H9 (cell line): Measurements from ENCODE around the gene CERS6. TPM values are rescaled to one million over a fixed set of nuclear protein-coding genes. Genes with fewer than 3 reads are reported as not detected.

ENCODE experiments used
- DNase-seq: peaks from one replicate; pipeline ENCODE4 v3.0.0-alpha.2; 2017
- H2AFZ ChIP-seq: one replicate; pipeline ENCODE4 v1.6.1; 2013; ENCODE audit warnings: mild to moderate bottlenecking, low read length, control low read depth, moderate library complexity
- H2AK5ac ChIP-seq: 2 replicates; pipeline ENCODE4 v1.6.1; 2013; ENCODE audit warnings: low read length, control low read depth, mixed read lengths; ENCODE audit not compliant: insufficient read length
- H2BK120ac ChIP-seq: one replicate; pipeline ENCODE4 v1.6.1; 2013; ENCODE audit warnings: low read depth, mild to moderate bottlenecking, low read length, control low read depth, inconsistent platforms; ENCODE audit not compliant: poor library complexity, severe bottlenecking
- H2BK12ac ChIP-seq: 2 replicates; pipeline ENCODE4 v1.6.1; 2013; ENCODE audit warnings: low read length, control low read depth, mixed read lengths, low read depth; ENCODE audit not compliant: insufficient read length
- H2BK15ac ChIP-seq: 2 replicates; pipeline ENCODE4 v1.6.1; 2013; ENCODE audit warnings: low read depth, low read length, control low read depth
- H2BK20ac ChIP-seq: one replicate; pipeline ENCODE4 v1.6.1; 2013; ENCODE audit warnings: low read depth, mild to moderate bottlenecking, low read length, control low read depth, inconsistent platforms; ENCODE audit not compliant: poor library complexity, severe bottlenecking
- H2BK5ac ChIP-seq: 2 replicates; pipeline ENCODE4 v1.6.1; 2013; ENCODE audit warnings: low read length, control low read depth, mixed read lengths; ENCODE audit not compliant: insufficient read length
- H3K14ac ChIP-seq: 2 replicates; pipeline ENCODE4 v1.6.1; 2013; ENCODE audit warnings: low read length, control low read depth; ENCODE audit not compliant: insufficient read depth
- H3K18ac ChIP-seq: 2 replicates; pipeline ENCODE4 v1.6.1; 2013; ENCODE audit warnings: low read depth, mild to moderate bottlenecking, mixed read lengths, low read length, control low read depth; ENCODE audit not compliant: insufficient read length
- H3K23ac ChIP-seq: 2 replicates; pipeline ENCODE4 v1.6.1; 2013; ENCODE audit warnings: low read length, control low read depth, mixed read lengths, low read depth; ENCODE audit not compliant: insufficient read length
- H3K23me2 ChIP-seq: 2 replicates; pipeline ENCODE4 v1.6.1; 2013; ENCODE audit warnings: low read depth, mild to moderate bottlenecking, mixed read lengths, low read length, control low read depth; ENCODE audit not compliant: insufficient read length, poor library complexity, severe bottlenecking
- H3K27ac ChIP-seq: 2 replicates; pipeline ENCODE4 v1.5.1; 2013; ENCODE audit warnings: low read length, control low read depth, mixed read lengths, low read depth; ENCODE audit not compliant: insufficient read length
- H3K27me3 ChIP-seq: 2 replicates; pipeline ENCODE4 v1.6.1; 2013; ENCODE audit warnings: low read length, control low read depth, inconsistent platforms; ENCODE audit not compliant: insufficient read depth
- H3K4ac ChIP-seq: 2 replicates; pipeline ENCODE4 v1.6.1; 2013; ENCODE audit warnings: low read depth, mild to moderate bottlenecking, control low read depth, inconsistent platforms, low read length, moderate library complexity
- H3K4me1 ChIP-seq: 2 replicates; pipeline ENCODE4 v1.6.1; 2013; ENCODE audit warnings: low read length, control low read depth, inconsistent platforms; ENCODE audit not compliant: insufficient read depth
- H3K4me2 ChIP-seq: 2 replicates; pipeline ENCODE4 v1.6.1; 2013; ENCODE audit warnings: low read length, control low read depth, mixed read lengths; ENCODE audit not compliant: insufficient read length, insufficient read depth
- H3K56ac ChIP-seq: 2 replicates; pipeline ENCODE4 v1.6.1; 2013; ENCODE audit warnings: low read depth, mild to moderate bottlenecking, mixed read lengths, low read length, control low read depth; ENCODE audit not compliant: insufficient read length
- H3K79me1 ChIP-seq: 2 replicates; pipeline ENCODE4 v1.6.1; 2013; ENCODE audit warnings: low read depth, mild to moderate bottlenecking, moderate library complexity, low read length, control low read depth, inconsistent platforms; ENCODE audit not compliant: insufficient read depth, poor library complexity, severe bottlenecking
- H3K79me2 ChIP-seq: 2 replicates; pipeline ENCODE4 v1.6.1; 2013; ENCODE audit warnings: low read length, control low read depth, inconsistent platforms; ENCODE audit not compliant: insufficient read depth
- H3K9ac ChIP-seq: 2 replicates; pipeline ENCODE4 v1.6.1; 2013; ENCODE audit warnings: low read length, control low read depth, mixed read lengths; ENCODE audit not compliant: insufficient read length; ENCODE audit errors: extremely low read depth
- H3K9me3 ChIP-seq: one replicate; pipeline ENCODE4 v1.6.1; 2013; ENCODE audit warnings: low read depth, low read length, inconsistent platforms; ENCODE audit not compliant: control insufficient read depth
- H3T11ph ChIP-seq: one replicate; pipeline ENCODE4 v1.6.1; 2013; ENCODE audit warnings: mild to moderate bottlenecking, low read length, control low read depth, inconsistent platforms
- H4K20me1 ChIP-seq: one replicate; pipeline ENCODE4 v1.6.1; 2013; ENCODE audit not compliant: control insufficient read depth, insufficient read length, insufficient read depth
- H4K5ac ChIP-seq: 2 replicates; pipeline ENCODE4 v1.6.1; 2013; ENCODE audit warnings: low read depth, mild to moderate bottlenecking, mixed read lengths, low read length, control low read depth; ENCODE audit not compliant: insufficient read length
- H4K8ac ChIP-seq: replicated peaks from 2 replicates; pipeline ENCODE4 v1.6.1; 2013; ENCODE audit warnings: low read length, control low read depth, mixed read lengths, low read depth; ENCODE audit not compliant: insufficient read length
- H4K91ac ChIP-seq: 2 replicates; pipeline ENCODE4 v1.6.1; 2013; ENCODE audit warnings: low read depth, mild to moderate bottlenecking, moderate library complexity, mixed read lengths, low read length, control low read depth; ENCODE audit not compliant: insufficient read length
- H3K27ac Mint-ChIP-seq, 3 experiments: 2 replicates in 2 of 3; 3 replicates in 1 of 3; pipeline ENCODE4 v1.8.0; 2020 to 2021; ENCODE audit warnings: mixed read lengths in 3 of 3, mild to moderate bottlenecking in 1 of 3, moderate library complexity in 1 of 3
- H3K27me3 Mint-ChIP-seq: 2 replicates; pipeline ENCODE4 v1.8.0; 2021; ENCODE audit warnings: low read depth, mild to moderate bottlenecking, moderate library complexity, mixed read lengths
- H3K36me3 Mint-ChIP-seq, 3 experiments: 2 replicates in 2 of 3; 3 replicates in 1 of 3; pipeline ENCODE4 v1.8.0; 2020 to 2021; ENCODE audit warnings: low read depth in 3 of 3, mixed read lengths in 3 of 3; ENCODE audit not compliant: insufficient read depth in 1 of 3
- H3K4me1 Mint-ChIP-seq, 2 experiments: 2 replicates each; pipeline ENCODE4 v1.8.0; 2020; ENCODE audit warnings: mixed read lengths in 2 of 2
- H3K4me3 Mint-ChIP-seq, 2 experiments: 2 replicates in 1 of 2; 3 replicates in 1 of 2; pipeline ENCODE4 v1.8.0; 2020 to 2021; ENCODE audit warnings: mild to moderate bottlenecking in 2 of 2, mixed read lengths in 2 of 2, moderate library complexity in 1 of 2
- H3K9me3 Mint-ChIP-seq, 2 experiments: 2 replicates in 1 of 2; 3 replicates in 1 of 2; pipeline ENCODE4 v1.8.0; 2020; ENCODE audit warnings: mild to moderate bottlenecking in 2 of 2, mixed read lengths in 2 of 2, moderate library complexity in 1 of 2
- CTCF ChIP-seq: fragments of 200-600 bp; sonication (generic); conservative IDR thresholded peaks from 3 replicates; pipeline ENCODE4 v1.8.0; 2021; ENCODE audit warnings: antibody characterized with exemption, mild to moderate bottlenecking
- WGBS: extraction: QIAGEN DNeasy Blood & Tissue Kit; methylation state at CpG from one replicate; pipeline ENCODE4 v1.1.7; 2013; ENCODE audit warnings: missing lambda C conversion rate, low lambda C conversion rate, mixed read lengths; ENCODE audit not compliant: insufficient read length; ENCODE audit errors: extremely low coverage; 5-methylcytosine and 5-hydroxymethylcytosine counted together
- total RNA-seq: library from RNA; stranded (reverse); gene quantifications from 2 replicates; pipeline ENCODE4 v1.2.1, GENCODE V29; 2021

Gene CERS6
- total RNA-seq, 1 experiment from 2014 or later = 17.7 TPM

DNA sequence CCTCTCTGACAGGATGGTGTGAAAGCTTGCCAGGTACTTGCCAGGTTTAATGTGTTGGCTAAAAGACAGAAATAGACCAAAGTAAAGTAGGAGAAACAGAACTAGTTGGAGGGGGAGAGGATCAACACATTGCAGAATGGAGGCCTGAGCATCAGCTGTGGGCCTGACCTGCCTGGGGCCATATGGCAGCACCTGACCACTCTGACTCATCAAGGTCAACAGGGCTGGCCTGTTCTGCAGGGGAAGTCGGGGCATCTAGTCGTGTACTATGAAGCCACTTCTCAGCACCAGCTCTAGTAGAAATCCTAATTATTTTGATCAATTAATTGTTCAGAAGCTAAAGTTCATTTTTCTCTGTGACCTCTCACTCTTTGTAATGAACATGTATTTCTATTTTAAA lies 310.5 kb downstream of the CERS6 start:
- H4K5ac ChIP-seq = no peak overlapping the region
- H3K4me1 ChIP-seq = no peaks in the 10 kb centered on the region
- Mint-ChIP-seq H3K4me1 (no peaks in the 10 kb centered on the region), H3K9me3 (no peaks in the 10 kb centered on the region), H3K4me3 (no peak overlapping the region), H3K27ac (no peak overlapping the region; a peak in 1 of 7 replicates), H3K36me3 (peaks cover 5 to 15% (median 14%) of the 10 kb centered on the region in 3 experiments; a peak in 6 of 7 replicates), H3K27me3 (no peaks in the 10 kb centered on the region)
- no peak overlapping the region for H3K9ac ChIP-seq
- H4K8ac ChIP-seq = no peak overlapping the region
- H3K79me2 ChIP-seq = no peaks in the 10 kb centered on the region
- no peak overlapping the region for H2BK5ac ChIP-seq
- no peaks in the 10 kb centered on the region for H3K79me1 ChIP-seq
- DNase-seq = no peak
- no peak overlapping the region for H3K23ac ChIP-seq
- H3K4ac ChIP-seq = no peak overlapping the region
- no peak overlapping the region for H3K18ac ChIP-seq
- H3K23me2 ChIP-seq = no peaks in the 10 kb centered on the region
- no peak overlapping the region for H3K56ac ChIP-seq
- H2BK15ac ChIP-seq = no peak overlapping the region
- no peak overlapping the region for H2BK12ac ChIP-seq
- H4K20me1 ChIP-seq = no peaks in the 10 kb centered on the region
- H3T11ph ChIP-seq = no peak overlapping the region
- H2BK20ac ChIP-seq = no peak overlapping the region
- no CpG with 5 or more reads among the region's 2 CpGs for WGBS
- H3K9me3 ChIP-seq = no peaks in the 10 kb centered on the region
- no peak overlapping the region for H2AK5ac ChIP-seq
- H3K27me3 ChIP-seq = no peaks in the 10 kb centered on the region
- no peak overlapping the region for H4K91ac ChIP-seq
- no peak overlapping the region for H2BK120ac ChIP-seq
- H3K14ac ChIP-seq = no peak overlapping the region
- TF ChIP-seq CTCF = no peak
- H3K4me2 ChIP-seq = no peak overlapping the region
- no peak overlapping the region for H2AFZ ChIP-seq
- H3K27ac ChIP-seq = no peak overlapping the region
